Measurements from ENCODE around the gene PLEKHH1. TPM values are rescaled to one million over a fixed set of nuclear protein-coding genes. Genes with fewer than 3 reads are reported as not detected.
"Not testable (repeated sequence)": the region's sequence is repeated elsewhere in the genome, so short reads cannot be mapped to it uniquely, and the experiment has no call there.

Gene PLEKHH1
- total RNA-seq, 1 donor from 2014 or later = 0.13 TPM

DNA sequence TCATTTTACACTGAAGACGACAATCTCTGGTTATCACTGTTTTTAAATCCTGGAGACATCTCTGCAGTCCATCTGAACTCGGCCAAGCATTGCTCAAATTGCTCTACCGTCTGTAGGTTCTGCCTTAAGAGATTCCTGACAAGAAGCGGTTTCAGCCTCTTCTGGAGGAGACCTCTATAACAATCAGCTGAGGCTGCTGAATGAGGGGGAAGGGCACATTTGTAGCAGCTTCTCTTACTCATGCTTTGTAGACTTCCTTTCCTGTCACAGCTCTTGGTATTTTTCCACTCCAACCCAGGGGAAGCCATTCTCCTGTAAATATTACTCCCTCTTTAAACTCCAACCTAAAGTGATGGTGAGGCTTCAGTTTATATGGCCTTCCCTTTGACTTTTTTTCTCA is 89.6 kb downstream of the PLEKHH1 start:
- DNase-seq (ENCODE audit: low read depth in 2 of 2) = peak; percentile 90 to 96

DNA sequence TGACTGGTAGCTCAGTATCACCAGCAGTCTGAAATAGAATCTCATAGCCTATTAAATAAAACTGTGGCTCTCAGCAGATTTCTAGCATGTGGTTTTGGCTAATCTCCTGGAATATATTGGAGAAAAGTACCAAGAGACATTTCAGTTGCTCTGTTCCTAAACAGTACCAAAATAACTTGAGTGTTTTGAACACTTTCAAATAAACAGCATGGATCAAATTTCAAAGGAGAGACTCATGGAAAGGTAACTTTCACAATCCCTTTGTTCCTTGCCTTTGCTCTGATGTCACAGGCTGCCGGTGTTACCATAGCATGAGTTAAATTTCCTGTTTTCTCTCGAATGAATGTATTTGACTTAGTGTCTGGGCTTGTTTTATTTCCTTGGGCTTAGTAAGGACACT is 90.0 kb downstream of the PLEKHH1 start:
- DNase-seq (ENCODE audit: low read depth in 2 of 2) = peak; percentile 85 to 86

DNA sequence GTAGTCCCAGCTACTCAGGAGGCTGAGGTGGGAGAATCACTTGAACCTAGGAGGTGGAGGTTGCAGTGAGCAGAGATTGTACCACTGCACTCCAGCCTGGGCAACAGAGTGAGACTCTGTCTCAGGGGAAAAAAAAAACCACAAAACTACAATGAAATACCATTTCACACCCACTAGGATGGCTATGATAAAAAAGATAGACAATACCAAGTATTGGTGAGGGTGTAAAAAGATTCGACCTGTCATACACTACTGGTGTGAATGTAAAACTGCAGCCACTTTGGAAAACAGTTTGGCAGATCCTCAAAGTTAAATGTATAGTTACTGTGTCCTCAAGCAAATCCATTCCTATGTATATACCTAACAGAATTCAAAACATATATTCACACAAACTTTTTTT is 93.0 kb downstream of the PLEKHH1 start:
- DNase-seq (ENCODE audit: low read depth in 2 of 2) = not testable (repeated sequence)

DNA sequence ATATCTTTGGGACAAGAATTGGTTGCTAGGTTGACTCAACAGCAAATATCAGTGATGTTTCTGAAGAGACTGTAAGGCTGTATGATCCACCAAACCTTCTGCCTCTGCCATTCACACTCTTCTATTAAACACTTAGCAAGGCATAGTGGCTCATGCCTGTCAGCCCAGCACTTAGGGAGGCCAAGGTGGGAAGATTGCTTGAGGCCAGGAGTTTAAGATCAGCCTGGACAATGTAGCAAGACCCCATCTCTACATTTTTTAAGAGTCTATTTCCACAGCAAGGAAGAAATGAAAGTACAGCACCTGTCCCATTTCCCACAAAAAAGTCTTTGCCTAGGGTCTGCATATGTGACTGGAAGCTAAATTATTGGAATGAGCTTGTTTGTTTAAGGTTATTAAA is 94.4 kb downstream of the PLEKHH1 start:
- no peak for DNase-seq (ENCODE audit: low read depth in 2 of 2)

DNA sequence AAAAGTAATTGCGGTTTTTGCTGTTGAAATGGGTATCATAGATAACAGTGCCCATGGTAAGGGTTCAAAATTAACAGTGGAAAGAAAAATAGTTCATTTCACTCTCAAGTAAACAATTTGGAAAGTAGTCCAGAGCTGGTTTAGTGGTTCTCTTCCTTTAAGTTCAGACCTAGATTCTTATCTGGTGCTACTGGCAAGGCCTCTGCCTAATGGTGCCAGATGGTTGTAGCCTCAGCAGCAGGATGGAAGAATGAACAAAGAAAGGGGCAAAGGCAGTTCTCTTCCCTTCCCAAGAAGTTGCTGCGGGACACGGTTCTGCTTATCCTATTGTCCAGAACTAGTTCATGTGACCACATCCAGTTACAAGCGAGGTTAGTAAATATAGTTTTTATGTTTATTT is 97.1 kb downstream of the PLEKHH1 start:
- no peak for DNase-seq (ENCODE audit: low read depth in 2 of 2)

DNA sequence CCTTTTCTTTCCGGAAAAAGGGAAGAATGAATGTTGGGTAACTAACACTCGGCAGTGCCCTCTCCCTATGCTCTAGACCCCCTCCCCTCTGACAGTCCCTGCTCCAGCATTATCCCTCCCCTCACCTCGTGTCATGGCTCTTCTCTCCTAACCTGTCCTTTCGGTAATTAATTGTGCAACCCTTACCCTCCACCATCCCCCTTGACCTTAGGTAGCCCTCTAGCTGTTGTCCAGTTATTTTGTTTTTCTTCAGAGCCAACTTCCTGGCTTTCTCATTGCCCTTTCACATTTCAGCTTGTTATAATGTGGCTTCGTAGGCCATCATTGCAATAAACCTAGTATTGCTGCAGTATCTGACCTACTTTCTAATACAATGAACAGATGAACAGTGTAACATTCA is 97.8 kb downstream of the PLEKHH1 start:
- DNase-seq (ENCODE audit: low read depth in 2 of 2) = no peak

DNA sequence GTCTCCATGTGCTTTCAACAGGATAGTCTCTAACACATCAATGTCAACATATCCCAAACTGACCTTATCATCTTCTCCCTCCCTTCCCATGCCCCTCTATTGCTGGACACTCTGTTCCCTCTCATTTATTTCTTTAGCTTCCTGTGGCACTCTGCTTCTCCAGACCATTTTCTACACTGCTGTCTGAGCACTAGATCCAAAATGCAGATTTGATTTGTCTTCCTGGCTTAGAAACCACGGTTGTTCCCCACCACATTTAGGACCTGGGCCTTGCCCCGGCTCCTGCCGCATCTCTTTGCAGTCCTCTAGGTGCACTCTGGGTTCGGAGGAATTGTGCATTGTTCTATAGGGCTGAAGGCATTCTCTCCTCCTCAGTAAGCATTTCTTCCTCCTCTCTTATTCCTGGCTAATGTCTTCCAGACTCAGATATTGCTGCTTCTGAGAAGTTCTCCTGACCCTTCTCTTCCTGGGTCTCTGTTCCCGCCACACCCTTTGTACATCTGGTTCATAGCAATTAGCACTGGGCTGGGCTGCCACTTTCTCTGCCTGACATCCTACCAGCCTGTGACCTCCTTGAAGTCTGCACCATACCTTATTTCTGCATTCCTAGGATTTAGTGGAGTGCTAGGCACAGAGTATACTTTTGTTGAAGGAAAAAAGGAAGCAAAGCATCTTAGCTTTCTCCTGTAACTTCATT is 100.5 kb downstream of the PLEKHH1 start:
- DNase-seq (ENCODE audit: low read depth in 2 of 2) = no peak

DNA sequence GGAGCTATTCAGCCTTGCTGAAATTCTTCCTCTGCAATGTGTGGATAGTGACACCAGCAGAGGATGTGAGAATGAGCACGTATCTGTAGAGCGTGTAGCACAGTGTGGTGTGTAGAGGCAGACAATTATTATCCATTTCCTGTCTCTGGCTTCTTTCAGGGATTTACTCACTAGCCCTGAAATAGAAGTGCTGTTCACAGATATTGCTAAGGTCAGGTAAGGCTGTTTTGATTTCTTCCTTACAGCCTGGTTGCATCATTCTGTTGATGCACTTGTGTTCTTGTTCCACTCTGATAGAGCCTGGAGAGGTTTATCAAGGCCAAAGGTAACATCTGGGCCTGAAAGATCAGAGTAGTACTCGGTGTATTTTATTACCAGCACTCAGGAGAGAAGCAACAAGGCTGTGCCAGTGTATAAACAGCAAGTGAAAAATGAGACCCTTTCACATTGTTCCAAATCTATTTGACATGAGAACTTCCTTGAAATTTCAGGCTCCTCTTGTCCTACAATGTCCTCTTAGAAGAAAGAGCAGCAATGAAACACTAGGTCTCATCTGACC is 103.3 kb downstream of the PLEKHH1 start:
- peak in 1 of 2 donors; percentile 55 for DNase-seq (ENCODE audit: low read depth in 2 of 2)

DNA sequence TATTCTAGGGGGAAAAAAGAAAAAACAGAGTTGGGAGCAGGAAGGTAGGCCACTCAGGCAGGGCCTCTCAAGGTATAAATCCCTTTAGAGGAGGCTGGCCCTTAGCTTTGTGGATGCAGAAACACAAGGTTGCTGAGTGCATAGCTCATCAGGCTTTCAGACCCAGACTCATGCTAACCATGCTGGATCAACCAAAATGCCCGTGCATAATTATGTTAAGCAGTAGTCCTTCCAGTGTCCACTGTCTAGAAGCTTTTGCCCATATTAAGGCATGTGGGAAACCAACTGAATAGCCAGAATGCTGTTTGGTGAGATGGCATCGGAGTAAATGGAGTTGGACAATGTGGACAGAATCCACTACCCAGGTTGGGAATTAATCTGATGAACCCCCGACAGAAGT is 105.6 kb downstream of the PLEKHH1 start:
- DNase-seq (ENCODE audit: low read depth in 2 of 2) = no peak

Other genes with a start within 250 kb of the PLEKHH1 start
- gene ATP6V1D, start 173.5 kb upstream of the PLEKHH1 start, total RNA-seq = 46.9 and 47.4 TPM in 2 replicates
- 122 and 135 TPM in 2 replicates for gene EIF2S1, start 173.0 kb upstream of the PLEKHH1 start, total RNA-seq
- gene PLEK2, start 121.1 kb upstream of the PLEKHH1 start, total RNA-seq = 0.51 and 5.5 TPM in 2 replicates
- gene TMEM229B, start 44.6 kb upstream of the PLEKHH1 start, total RNA-seq = 0.64 and 1.1 TPM in 2 replicates
- 9.2 and 14.2 TPM in 2 replicates for gene PIGH, start 67.0 kb downstream of the PLEKHH1 start, total RNA-seq
- gene ARG2, start 86.6 kb downstream of the PLEKHH1 start, total RNA-seq = 29.2 and 39.7 TPM in 2 replicates
- gene VTI1B, start 141.3 kb downstream of the PLEKHH1 start, total RNA-seq = 36.2 and 51.2 TPM in 2 replicates
- 77.0 and 84.6 TPM in 2 replicates for gene RDH11, start 162.5 kb downstream of the PLEKHH1 start, total RNA-seq
- gene RDH12, start 168.6 kb downstream of the PLEKHH1 start, total RNA-seq = not detected in 2 replicates

Measured in dermis microvascular lymphatic vessel endothelial cell (primary cell).